Measurements from ENCODE around the gene SNX32. TPM values are rescaled to one million over a fixed set of nuclear protein-coding genes. Genes with fewer than 3 reads are reported as not detected.

SNX32 gene
- polyA plus RNA-seq, 10 donors = 0.64 to 2.3 (median 1.6) TPM

- DNase-seq = no peak
Observed at GRCh38 chr11:65796726-65797601, 36.8 kb upstream of the SNX32 start.

- DNase-seq = no peak
Observed at GRCh38 chr11:65797711-65798110, 36.1 kb upstream of the SNX32 start.

- no peak for DNase-seq
Observed at GRCh38 chr11:65798882-65799281, 34.9 kb upstream of the SNX32 start.

- DNase-seq = no peak
Observed at GRCh38 chr11:65801153-65801987, 32.4 kb upstream of the SNX32 start.

- no peak for DNase-seq
Observed at GRCh38 chr11:65802841-65803240, 30.9 kb upstream of the SNX32 start.

GRCh38 chr11:65803797-65804492, 29.8 kb upstream of the SNX32 start:
- DNase-seq = no peak

- DNase-seq = no peak
Observed at GRCh38 chr11:65806979-65807378, 26.8 kb upstream of the SNX32 start.

- DNase-seq = no peak
Observed at GRCh38 chr11:65808744-65809341, 24.9 kb upstream of the SNX32 start.

GRCh38 chr11:65809496-65809895, 24.3 kb upstream of the SNX32 start:
- no peak for DNase-seq

GRCh38 chr11:65810046-65810868, 23.5 kb upstream of the SNX32 start:
- DNase-seq = no peak

- DNase-seq = no peak
Observed at GRCh38 chr11:65811764-65812475, 21.8 kb upstream of the SNX32 start.

- DNase-seq = peak in 2 of 3 donors; percentile 10 to 43
Observed at GRCh38 chr11:65814131-65814985, 19.4 kb upstream of the SNX32 start.

GRCh38 chr11:65814986-65815565, 18.7 kb upstream of the SNX32 start:
- DNase-seq = no peak

- no peak for DNase-seq
Observed at GRCh38 chr11:65816696-65817095, 17.1 kb upstream of the SNX32 start.

GRCh38 chr11:65817312-65817834, 16.4 kb upstream of the SNX32 start:
- peak in 2 of 3 donors; percentile 17 to 20 for DNase-seq

GRCh38 chr11:65817835-65818680, 15.7 kb upstream of the SNX32 start:
- DNase-seq = peak; percentile 83 to 95 (median 93)

GRCh38 chr11:65821107-65821506, 12.7 kb upstream of the SNX32 start:
- no peak for DNase-seq
